ENCODE results near the gene KAT7. TPM values are rescaled to one million over a fixed set of nuclear protein-coding genes. Genes with fewer than 3 reads are reported as not detected.

Gene KAT7
- total and polyA plus RNA-seq, 2 of the 8 experiments (the other 6 are each of a cell fraction or from before 2014, with no cell fraction given) = 90.9 to 139 TPM

DNA sequence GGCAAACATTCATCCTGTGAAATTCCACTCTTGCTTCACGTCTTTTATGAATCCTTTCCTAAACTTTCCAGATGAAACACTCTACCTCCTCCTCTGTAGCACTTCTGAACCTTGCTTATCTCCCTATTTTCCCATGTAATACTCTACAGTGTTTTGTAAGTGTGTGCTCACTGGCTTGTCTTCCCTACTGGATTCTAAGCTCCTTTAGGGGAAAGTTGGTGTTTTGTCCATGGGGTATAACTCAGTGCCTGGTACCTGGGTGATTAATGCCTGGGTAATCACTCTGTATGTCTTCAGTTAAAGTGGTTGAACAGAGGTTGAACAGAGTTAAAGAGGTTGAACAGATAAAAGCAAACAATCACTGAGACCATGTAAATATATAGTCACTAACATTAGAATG lies 3.8 kb upstream of the KAT7 start (continued):
- TF ChIP-seq CHD7 (IDR thresholded peaks at IDR 0.05; ENCODE audit: insufficient replicate concordance, low read length) = no peak
- no peak for TF ChIP-seq RBBP5 (IDR thresholded peaks at IDR 0.05; ENCODE audit: borderline replicate concordance, low read depth, low read length)
- no peak for TF ChIP-seq JUN (IDR thresholded peaks at IDR 0.05; ENCODE audit: low read depth, low read length)
- TF ChIP-seq SRF (IDR thresholded peaks at IDR 0.05; ENCODE audit: low read depth, low read length) = no peak
- no peak for TF ChIP-seq POLR2AphosphoS5 (IDR thresholded peaks at IDR 0.05; ENCODE audit: low read depth, low read length)
- TF ChIP-seq ATF3 (IDR thresholded peaks at IDR 0.05; ENCODE audit: insufficient read depth, low read depth, low read length) = no peak
- TF ChIP-seq HDAC6 (IDR thresholded peaks at IDR 0.05; ENCODE audit: low read depth, low read length) = no peak
- no peak for TF ChIP-seq CREB1 (IDR thresholded peaks at IDR 0.05)
- no peak for TF ChIP-seq YY1 (IDR thresholded peaks at IDR 0.05; ENCODE audit: low read depth, low read length)
- no peak for TF ChIP-seq SAP30 (IDR thresholded peaks at IDR 0.05; ENCODE audit: insufficient read depth, insufficient replicate concordance, low read length)
- no peak for TF ChIP-seq FOSL1 (IDR thresholded peaks at IDR 0.05; ENCODE audit: insufficient read depth, low read depth, low read length)
- TF ChIP-seq SIX5 (IDR thresholded peaks at IDR 0.05; ENCODE audit: low read depth, low read length) = no peak

Measured in H1 (cell line).